Vagina (tissue), 2 donors: Measurements from ENCODE around the gene ANKRD1.

Experiments
- CTCF ChIP-seq, 3 experiments: fragments of 450-650 bp in 2 of 3; fragments of 200-600 bp in 1 of 3; sonication (generic) in 1 of 3; IDR thresholded peaks; one replicate each; pipeline ENCODE4 v1.5.1; 2017 to 2019; ENCODE audit warnings: antibody characterized with exemption in 3 of 3, mild to moderate bottlenecking in 2 of 3, moderate library complexity in 2 of 3
- POLR2A ChIP-seq, 2 donors: fragments of 450-650 bp; IDR thresholded peaks; one replicate each; pipeline ENCODE4 v1.6.1; 2017; ENCODE audit warnings: antibody characterized with exemption in 2 of 2, mild to moderate bottlenecking in 2 of 2, moderate library complexity in 2 of 2

GRCh38 chr10:90945491-90946070, 24.7 kb upstream of the ANKRD1 start:
- TF ChIP-seq CTCF (IDR thresholded peaks at IDR 0.05) (no peak), POLR2A (IDR thresholded peaks at IDR 0.05) (no peak)
